Lung (tissue), 12 donors: ENCODE measurements around the gene EYS. TPM values are rescaled to one million over a fixed set of nuclear protein-coding genes. Genes with fewer than 3 reads are reported as not detected.
A peak's percentile ranks its signal among the peaks of the same experiment; 100 is the strongest.

Source experiments
- ATAC-seq: fragments of 200-7000 bp; cut with Tn5 transposase; one replicate; pipeline ENCODE4 v1.9.1; 2020; ENCODE audit warnings: moderate number of reproducible peaks; ENCODE audit not compliant: insufficient read depth, low FRiP score
- DNase-seq, 3 donors: peaks; one replicate each; pipeline ENCODE4 v3.0.0-alpha.2; 2013 to 2017
- H3K27ac ChIP-seq, 2 donors: one replicate each; pipeline ENCODE4 v1.5.1; 2013; ENCODE audit warnings: mild to moderate bottlenecking in 2 of 2, moderate library complexity in 2 of 2, control low read depth in 1 of 2, inconsistent platforms in 1 of 2, low read depth in 1 of 2, low read length in 1 of 2
- H3K27me3 ChIP-seq, 3 donors: one replicate each; pipeline ENCODE4 v1.5.1; 2013; ENCODE audit warnings: low read length in 2 of 3; ENCODE audit not compliant: control insufficient read depth in 3 of 3, insufficient read depth in 3 of 3
- H3K36me3 ChIP-seq, 4 donors: one replicate each; pipeline ENCODE4 v1.5.1; 2013; ENCODE audit warnings: low read length in 4 of 4, mild to moderate bottlenecking in 1 of 4, moderate library complexity in 1 of 4; ENCODE audit not compliant: control insufficient read depth in 4 of 4, insufficient read depth in 4 of 4
- H3K4me1 ChIP-seq, 5 donors: one replicate each; pipeline ENCODE4 v1.5.1; 2013; ENCODE audit warnings: low read length in 5 of 5, mild to moderate bottlenecking in 2 of 5, moderate library complexity in 1 of 5; ENCODE audit not compliant: control insufficient read depth in 5 of 5, insufficient read depth in 5 of 5
- H3K4me3 ChIP-seq: one replicate; pipeline ENCODE4 v1.5.1; 2013; ENCODE audit warnings: mild to moderate bottlenecking, control low read depth, moderate library complexity
- H3K9ac ChIP-seq, 2 donors: one replicate each; pipeline ENCODE4 v1.5.1; 2013; ENCODE audit warnings: low read length in 2 of 2, control low read depth in 1 of 2; ENCODE audit not compliant: insufficient read depth in 1 of 2
- H3K9me3 ChIP-seq, 4 donors: one replicate each; pipeline ENCODE4 v1.5.1; 2013; ENCODE audit warnings: low read length in 3 of 4, mild to moderate bottlenecking in 1 of 4, moderate library complexity in 1 of 4; ENCODE audit not compliant: control insufficient read depth in 4 of 4, insufficient read depth in 3 of 4
- CTCF ChIP-seq: IDR thresholded peaks from 2 replicates; pipeline ENCODE4 v1.5.1; 2012; ENCODE audit warnings: mild to moderate bottlenecking; ENCODE audit errors: control extremely low read depth, extremely low read depth
- WGBS, 2 donors: extraction: QIAGEN DNeasy Blood & Tissue Kit; methylation state at CpG; one replicate each; pipeline ENCODE4 v1.1.7; 2013; 5-methylcytosine and 5-hydroxymethylcytosine counted together
- polyA plus RNA-seq, 2 donors: library from polyadenylated mRNA; stranded (reverse); fragments of 200-250 nt; gene quantifications; one replicate each; pipeline ENCODE4 v1.2.1, GENCODE V29; 2013
- total RNA-seq, 2 donors: library from RNA; depleted of rRNA in 1 of 2; stranded (reverse); fragments of >200 nt in 1 of 2; gene quantifications; one replicate each; pipeline ENCODE4 v1.2.1, GENCODE V29; 2014 to 2021
- donor health status: control.
- donor health status: control.
- donor health status: Bipolar disorder and iron deficiency.
- donor health status: healthy.
- donor health status: DM: yes; HTN: yes; CAD: no.

The EYS gene
- total and polyA plus RNA-seq, 4 donors, result 0.06 to 0.34 (median 0.12) TPM

- no peak for DNase-seq
- no peak for ATAC-seq
- Histone ChIP-seq H3K9ac (no peak overlapping the region), H3K4me3 (no peak overlapping the region), H3K4me1 (no peaks in the 10 kb centered on the region), H3K27ac (no peak overlapping the region), H3K36me3 (no peaks in the 10 kb centered on the region), H3K9me3 (peaks cover 0 to 8% (median 3%) of the 10 kb centered on the region in 4 donors), H3K27me3 (no peaks in the 10 kb centered on the region)
- WGBS, 2 donors, result 85 to 90% methylated on average over 2 of the region's 2 CpGs
- TF ChIP-seq CTCF, result no peak
Measured at GRCh38 chr6:65202738-65203137, 504.3 kb downstream of the EYS start.

GRCh38 chr6:65199683-65200082 is 507.3 kb downstream of the EYS start:
- Histone ChIP-seq H3K27ac (no peak overlapping the region), H3K9ac (no peak overlapping the region), H3K4me3 (no peak overlapping the region), H3K27me3 (no peaks in the 10 kb centered on the region), H3K9me3 (peaks cover 0 to 6% (median 3%) of the 10 kb centered on the region in 4 donors), H3K4me1 (no peaks in the 10 kb centered on the region), H3K36me3 (no peaks in the 10 kb centered on the region)
- 68 to 76% methylated on average over 3 of the region's 3 CpGs for WGBS, 2 donors
- peak in 1 of 3 donors; percentile 10 for DNase-seq
- ATAC-seq, result no peak
- no peak for TF ChIP-seq CTCF

- ATAC-seq (no peak), DNase-seq (no peak)
- no peak overlapping the region for H3K9ac ChIP-seq
- no peaks in the 10 kb centered on the region for H3K27me3 ChIP-seq
- H3K36me3 ChIP-seq, result no peaks in the 10 kb centered on the region
- peaks cover 0 to 6% (median 3%) of the 10 kb centered on the region in 4 donors for H3K9me3 ChIP-seq
- H3K4me1 ChIP-seq, result no peaks in the 10 kb centered on the region
- no peak for TF ChIP-seq CTCF
- 63 to 86% methylated on average over 3 of the region's 3 CpGs for WGBS, 2 donors
- no peak overlapping the region for H3K27ac ChIP-seq
- no peak overlapping the region for H3K4me3 ChIP-seq
Measured at GRCh38 chr6:65199121-65199520, 507.9 kb downstream of the EYS start.

GRCh38 chr6:65191471-65191870 is 515.6 kb downstream of the EYS start:
- no peak overlapping the region for H3K9ac ChIP-seq
- ATAC-seq (no peak), DNase-seq (no peak)
- no peaks in the 10 kb centered on the region for H3K36me3 ChIP-seq
- 91 to 96% methylated on average over 2 of the region's 2 CpGs for WGBS, 2 donors
- H3K4me1 ChIP-seq, result no peaks in the 10 kb centered on the region
- no peak for TF ChIP-seq CTCF
- H3K4me3 ChIP-seq, result no peak overlapping the region
- H3K9me3 ChIP-seq, result peaks cover 0 to 6% (median 0%) of the 10 kb centered on the region in 4 donors
- H3K27ac ChIP-seq, result no peak overlapping the region
- H3K27me3 ChIP-seq, result no peaks in the 10 kb centered on the region
